Epithelial cell of esophagus (primary cell): Measurements from ENCODE around the gene COG5.
"Not testable (repeated sequence)": the region's sequence is repeated elsewhere in the genome, so short reads cannot be mapped to it uniquely, and the experiment has no call there.

ENCODE experiments used
- DNase-seq: peaks from one replicate; pipeline ENCODE4 v3.0.0; 2010; ENCODE audit warnings: low read depth
- H3K4me3 ChIP-seq: 2 replicates; pipeline ENCODE4 v1.5.1; 2011; ENCODE audit warnings: mild to moderate bottlenecking, low read length, control low read depth
- CTCF ChIP-seq: IDR thresholded peaks from 2 replicates; pipeline ENCODE4 v1.5.1; 2011; ENCODE audit warnings: low read depth, mild to moderate bottlenecking, low read length, control low read depth, inconsistent platforms; ENCODE audit not compliant: insufficient read depth; ENCODE audit errors: missing control alignments

COG5 gene

GRCh38 chr7:107544848-107545591 lies 18.7 kb downstream of the COG5 start:
- no peak for DNase-seq
- no peak for TF ChIP-seq CTCF
- no peak overlapping the region for H3K4me3 ChIP-seq

GRCh38 chr7:107543338-107543993 lies 20.3 kb downstream of the COG5 start:
- TF ChIP-seq CTCF: no peak
- no peak for DNase-seq
- H3K4me3 ChIP-seq: no peak overlapping the region

DNA sequence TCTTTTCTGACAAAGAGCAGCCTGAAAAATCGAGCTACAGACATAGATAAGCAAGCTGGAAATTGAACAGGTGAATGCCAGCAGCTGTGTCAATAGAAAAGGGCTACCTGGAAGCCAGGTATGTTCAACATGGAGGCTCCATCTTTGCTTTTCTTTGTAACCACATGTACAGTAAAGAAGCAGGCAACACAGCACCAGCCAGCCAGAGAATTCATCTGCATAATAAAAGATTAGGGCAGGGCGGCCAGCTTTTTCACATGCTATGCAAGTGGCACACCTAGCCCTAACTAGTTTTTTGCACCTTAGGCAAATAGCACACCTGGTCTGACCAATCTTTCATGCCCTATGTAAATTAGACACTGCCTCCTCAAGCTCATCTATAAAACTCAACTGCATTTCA lies 25.7 kb downstream of the COG5 start:
- no peak overlapping the region for H3K4me3 ChIP-seq
- no peak for TF ChIP-seq CTCF
- DNase-seq: peak; percentile 88

- not testable (repeated sequence) for H3K4me3 ChIP-seq, DNase-seq
Measured at GRCh38 chr7:107537228-107537627, 26.5 kb downstream of the COG5 start.

- no peak for TF ChIP-seq CTCF
- no peak overlapping the region for H3K4me3 ChIP-seq
- DNase-seq: no peak
Measured at GRCh38 chr7:107534139-107534538, 29.6 kb downstream of the COG5 start.

DNA sequence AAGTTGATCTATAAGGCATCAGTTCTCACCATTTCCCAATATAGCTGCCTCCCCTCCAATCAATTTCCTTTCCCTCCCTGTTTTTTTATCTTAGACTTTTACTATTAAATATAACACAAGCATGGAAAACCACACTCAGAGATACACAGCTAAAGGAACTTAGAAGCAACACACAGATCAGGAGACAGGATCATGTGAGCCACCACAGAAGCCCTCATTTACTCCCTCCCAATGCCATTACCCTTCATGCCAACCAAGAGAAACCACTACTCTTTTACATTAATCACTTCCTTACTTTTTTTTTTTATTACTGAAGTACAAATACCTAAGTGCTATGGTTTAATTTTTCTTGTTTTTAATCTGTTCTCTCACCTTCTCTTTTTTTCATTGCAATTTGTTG lies 33.0 kb downstream of the COG5 start:
- no peak for DNase-seq
- no peak overlapping the region for H3K4me3 ChIP-seq
- TF ChIP-seq CTCF: no peak

GRCh38 chr7:107528461-107528860 lies 35.3 kb downstream of the COG5 start:
- H3K4me3 ChIP-seq: no peak overlapping the region
- TF ChIP-seq CTCF: no peak
- DNase-seq: peak; percentile 69
